GM21576 (cell line): ENCODE results near the gene RHBDF1.
"Not testable (repeated sequence)": the region's sequence is repeated elsewhere in the genome, so short reads cannot be mapped to it uniquely, and the experiment has no call there.

Experiments used
- ATAC-seq: cut with Tn5 transposase; IDR thresholded peaks from one replicate; pipeline ENCODE4 v1.9.1; 2021; ENCODE audit warnings: mild to moderate bottlenecking, moderate library complexity; ENCODE audit not compliant: unreplicated experiment

The RHBDF1 gene

DNA sequence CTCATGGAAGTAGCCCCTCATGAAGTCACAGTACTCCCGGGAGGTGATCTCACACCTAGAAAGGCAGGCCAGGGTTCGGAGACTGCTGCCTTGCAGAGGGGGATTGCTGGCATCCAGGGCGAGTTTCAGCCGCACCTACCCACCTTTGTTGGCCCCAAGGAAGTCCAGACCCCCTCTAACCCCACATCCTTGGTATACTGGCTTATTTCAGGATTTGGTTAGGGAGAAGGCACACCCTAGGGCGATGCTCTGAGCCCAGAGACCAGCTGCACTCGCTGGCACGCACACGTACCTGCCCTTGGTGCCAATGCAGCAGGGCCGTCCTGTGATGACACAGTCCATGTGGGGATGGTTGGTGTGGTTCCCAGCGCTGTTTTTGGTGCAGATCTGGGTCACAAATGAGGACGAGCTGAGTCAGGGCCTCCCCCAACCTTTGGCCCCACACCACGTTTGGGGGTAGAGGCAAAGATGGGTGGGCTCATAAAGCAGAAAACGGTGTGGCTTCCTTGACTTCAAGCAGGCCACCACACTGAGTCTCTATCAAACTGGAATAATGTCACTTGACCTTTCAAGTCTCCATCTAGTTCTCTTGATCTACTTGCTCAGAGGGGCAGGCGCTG lies 12.9 kb downstream of the RHBDF1 start:
- no peak for ATAC-seq

DNA sequence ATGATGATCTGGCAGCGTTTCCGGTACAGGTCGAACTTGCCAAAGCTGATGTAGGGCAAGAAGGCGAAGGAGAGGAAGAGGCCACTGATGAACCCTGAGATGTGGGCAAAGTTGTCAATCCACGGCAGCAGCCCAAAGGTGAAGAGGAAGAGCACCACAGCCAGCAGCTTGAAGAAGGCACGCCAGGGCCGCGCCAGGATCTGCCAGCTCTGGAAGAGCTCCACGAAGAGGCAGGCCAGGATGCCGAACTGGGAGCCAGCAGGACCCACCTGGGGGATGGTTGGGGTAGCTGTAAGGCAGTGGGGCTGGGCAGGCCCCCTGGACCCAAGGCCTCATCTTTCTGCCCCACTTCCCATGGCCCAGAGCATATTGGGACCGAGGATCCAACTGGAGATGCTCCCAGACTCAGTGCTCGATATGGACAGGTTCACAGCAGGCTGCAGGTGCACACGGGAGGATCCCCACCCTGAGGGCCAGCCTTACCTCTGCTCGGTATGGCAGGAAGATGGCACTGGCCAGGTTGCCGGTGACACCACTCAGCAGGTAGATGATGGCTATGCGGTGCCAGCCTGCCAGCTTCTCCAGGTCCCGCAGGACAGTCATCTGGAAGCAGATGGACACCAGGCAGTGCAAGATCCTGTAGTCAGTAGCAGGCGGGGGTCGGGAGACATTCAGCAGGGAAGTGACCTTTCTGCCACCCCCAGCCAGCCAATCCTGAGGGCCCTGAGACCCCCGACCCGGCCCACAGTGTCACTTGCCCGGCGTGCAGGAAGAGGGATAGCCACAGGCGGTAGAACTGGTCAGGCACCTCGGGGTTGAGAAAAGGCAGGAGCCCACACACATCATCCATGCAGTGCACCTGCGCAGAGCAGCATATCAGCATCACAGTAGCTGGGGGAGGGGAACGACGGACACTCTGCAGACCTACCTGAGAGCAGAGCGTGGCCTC lies 13.7 kb downstream of the RHBDF1 start:
- ATAC-seq, result no peak

DNA sequence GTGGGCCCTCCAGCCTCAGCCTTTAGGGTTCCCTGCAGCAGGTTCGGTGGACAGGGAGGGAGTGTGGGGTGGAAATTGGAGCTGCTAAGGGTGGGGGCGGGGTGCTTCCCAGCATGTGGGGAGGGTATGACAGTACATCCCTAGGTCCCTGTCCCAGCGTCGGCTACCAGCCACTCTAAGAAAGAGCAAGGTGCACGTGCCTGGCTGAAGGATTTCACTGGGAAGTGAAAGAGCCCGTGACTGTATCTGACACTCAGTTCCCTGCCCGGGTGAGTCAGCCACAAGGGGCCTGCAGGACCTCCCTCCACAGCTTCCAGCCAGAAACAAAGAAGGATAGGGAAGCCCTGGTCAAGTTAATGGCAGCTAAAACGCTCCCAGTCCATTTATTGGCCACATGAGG lies 14.7 kb downstream of the RHBDF1 start:
- ATAC-seq, result no peak

- no peak for ATAC-seq
These were observed 16.1 kb downstream of the RHBDF1 start for GRCh38 chr16:56231-56927.

DNA sequence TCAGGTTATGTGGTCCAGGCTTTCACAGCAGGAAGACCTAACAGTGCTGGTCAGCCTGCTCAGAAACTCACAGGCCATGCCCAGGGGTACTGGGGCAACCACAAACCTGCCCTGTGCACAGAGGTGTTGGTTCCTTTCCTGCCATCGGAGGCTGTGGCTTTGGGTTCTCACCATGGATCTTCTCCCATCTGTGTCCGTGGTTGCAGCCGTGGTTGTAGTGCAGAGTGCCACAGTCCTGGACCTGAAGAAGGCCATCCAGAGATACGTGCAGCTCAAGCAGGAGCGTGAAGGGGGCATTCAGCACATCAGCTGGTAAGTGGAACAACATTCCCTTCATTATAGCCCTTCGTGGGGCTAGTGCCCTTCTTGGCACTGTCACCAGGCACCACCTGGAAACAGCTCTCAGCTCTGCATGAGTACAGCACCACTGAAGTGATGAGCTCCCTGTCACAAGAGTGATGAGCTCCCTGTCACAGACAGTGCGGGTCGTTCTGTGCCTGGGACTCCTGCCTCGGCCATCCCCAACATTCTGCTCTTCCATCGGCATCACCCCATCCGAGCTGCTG lies 16.8 kb downstream of the RHBDF1 start:
- ATAC-seq, result no peak

DNA sequence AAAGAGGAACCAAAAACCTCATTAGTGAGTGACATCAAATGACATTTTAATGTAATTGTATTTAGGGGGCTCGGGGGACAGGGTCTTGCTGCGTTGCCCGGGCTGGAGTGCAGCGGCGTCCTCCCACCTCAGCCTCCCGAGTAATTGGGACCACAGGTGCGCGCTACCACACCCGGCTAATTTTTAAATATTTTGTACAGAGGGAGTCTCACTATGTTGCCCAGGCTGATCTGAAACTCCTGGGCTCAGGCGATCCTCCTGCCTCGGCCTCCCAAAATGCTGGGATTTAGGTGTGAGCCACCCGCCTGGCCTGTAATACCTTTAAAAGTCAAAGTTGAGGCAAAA lies 18.2 kb downstream of the RHBDF1 start:
- no peak for ATAC-seq

GRCh38 chr16:53346-54236 lies 18.8 kb downstream of the RHBDF1 start, which contains the start of the genes POLR3K and SNRNP25:
TSS of gene POLR3K (minus strand) at chr16:53608. CDS start at chr16:53586, 22 bp downstream.
TSS of gene SNRNP25 (plus strand) at chr16:53828. CDS start at chr16:54017, 189 bp downstream.
- ATAC-seq, result peak; percentile 97

GRCh38 chr16:50769-51591 lies 21.5 kb downstream of the RHBDF1 start:
- ATAC-seq, result no peak

- ATAC-seq, result no peak
These were observed 25.2 kb downstream of the RHBDF1 start for GRCh38 chr16:47234-47633.

GRCh38 chr16:46510-46909 lies 25.9 kb downstream of the RHBDF1 start:
- not testable (repeated sequence) for ATAC-seq

GRCh38 chr16:45454-45853 lies 27.0 kb downstream of the RHBDF1 start:
- no peak for ATAC-seq

DNA sequence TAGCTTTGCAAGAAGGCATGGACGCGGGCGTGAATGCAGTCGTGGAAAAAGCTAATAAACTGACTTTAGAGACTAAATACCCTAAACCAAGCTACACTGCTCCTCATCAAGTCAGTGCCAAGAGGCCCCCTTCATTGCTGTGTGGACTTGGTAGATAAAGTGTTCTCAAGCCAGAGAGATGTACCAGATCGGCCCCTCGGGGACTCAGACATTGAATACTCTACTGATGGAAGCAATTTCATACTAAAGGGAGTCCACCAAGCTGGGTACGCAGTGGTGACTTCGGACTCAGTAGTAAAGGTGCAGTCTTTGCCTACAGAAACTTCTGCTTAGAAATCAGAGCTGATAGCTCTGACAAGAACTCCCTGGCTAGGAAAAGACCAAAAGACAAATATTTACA lies 27.8 kb downstream of the RHBDF1 start:
- no peak for ATAC-seq

DNA sequence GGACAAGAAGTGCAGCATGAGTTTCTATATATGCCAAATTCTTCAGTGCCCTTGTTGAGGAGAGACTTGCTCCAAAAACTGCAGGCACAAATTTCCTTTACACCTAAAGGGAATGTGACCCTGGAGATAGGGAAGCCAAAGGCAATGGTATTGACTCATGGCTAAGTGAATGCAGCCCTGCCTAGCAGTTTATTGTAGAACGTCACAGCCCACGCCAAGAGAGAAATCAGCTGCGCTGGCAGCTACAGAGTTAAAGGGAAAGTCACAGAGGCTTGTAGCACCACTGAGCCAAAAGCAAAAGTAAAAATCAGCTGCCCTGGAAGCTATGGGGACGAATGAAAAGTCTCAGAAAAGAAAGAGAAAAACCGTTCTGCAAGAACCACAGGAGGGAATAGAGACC lies 29.1 kb downstream of the RHBDF1 start:
- ATAC-seq, result no peak

DNA sequence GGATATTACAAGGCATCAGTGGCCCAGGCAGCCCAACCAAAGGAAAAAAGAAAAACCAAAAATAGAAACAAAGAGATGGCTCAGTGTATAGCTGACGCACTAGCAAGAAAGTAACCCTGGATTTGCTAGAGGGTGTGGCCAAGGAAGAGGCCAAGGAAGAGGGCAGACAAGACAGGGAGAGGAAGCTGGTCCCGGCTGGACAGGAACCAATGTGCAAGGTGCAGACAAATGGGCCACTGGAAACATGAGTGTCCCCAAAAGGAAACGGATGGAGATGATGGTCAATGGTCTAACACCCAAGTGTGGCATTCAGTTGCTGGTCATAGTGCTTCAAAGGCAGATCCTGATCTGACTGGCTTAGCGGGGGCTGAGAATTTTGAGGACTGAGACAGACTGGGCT lies 29.7 kb downstream of the RHBDF1 start:
- no peak for ATAC-seq

- ATAC-seq, result no peak
These were observed 30.4 kb downstream of the RHBDF1 start for GRCh38 chr16:42069-42457.

DNA sequence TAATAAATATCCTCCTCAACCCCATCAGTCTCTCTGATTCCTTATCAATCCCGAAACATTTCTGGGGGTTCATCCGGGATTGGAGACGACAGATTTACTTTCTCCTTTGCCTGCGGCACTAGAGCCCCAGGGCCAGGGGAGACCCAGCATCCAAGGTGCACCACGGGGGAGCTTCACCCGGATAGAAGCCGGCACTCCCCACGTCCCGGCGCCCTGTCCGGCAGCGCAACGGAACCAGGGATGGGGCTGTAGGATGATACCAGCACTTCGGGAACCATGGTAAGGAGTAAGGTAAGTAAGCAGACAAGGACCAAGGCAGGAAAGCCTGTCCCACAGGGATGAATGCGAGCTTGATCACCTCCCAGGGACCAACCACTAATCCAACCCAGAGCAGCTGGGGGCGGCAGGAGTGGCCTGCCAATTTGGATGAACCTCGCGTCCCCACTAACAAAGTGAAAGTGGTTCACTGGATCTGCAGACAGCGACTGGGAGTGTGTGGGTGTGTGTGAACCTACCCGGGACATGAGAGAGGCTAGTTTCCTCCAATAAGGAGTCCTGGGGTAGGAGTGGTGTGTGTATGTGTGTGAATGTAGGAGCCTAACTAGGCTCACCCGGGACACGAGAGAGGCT lies 30.9 kb downstream of the RHBDF1 start:
- ATAC-seq, result no peak

GRCh38 chr16:38941-39892 lies 33.2 kb downstream of the RHBDF1 start:
- ATAC-seq, result peak; percentile 70

DNA sequence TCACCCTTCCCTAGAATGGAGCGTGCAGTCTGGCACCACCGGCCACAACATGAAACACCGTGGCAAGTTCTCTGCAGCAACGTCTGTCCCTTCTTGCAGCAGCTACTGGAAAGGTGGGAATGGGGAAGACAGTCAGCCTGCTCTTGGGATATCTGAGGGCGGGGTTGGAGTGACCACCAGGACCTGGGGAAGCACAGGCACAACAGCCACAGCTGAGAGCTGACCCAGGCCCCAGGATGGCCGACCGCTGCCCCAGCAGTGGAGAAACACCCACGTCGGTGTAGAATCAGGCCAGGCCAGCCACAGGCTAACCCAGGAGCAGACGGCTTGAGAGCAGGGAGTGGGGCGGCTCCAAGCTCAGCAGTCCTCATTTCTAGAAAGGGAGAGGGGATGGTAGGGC lies 34.2 kb downstream of the RHBDF1 start:
- not testable (repeated sequence) for ATAC-seq
